IPS-11a (cell line): ENCODE results near the gene POU2F1.

Source experiments
- H3K4me3 ChIP-seq: one replicate; pipeline ENCODE4 v1.5.1; 2013; ENCODE audit warnings: low read depth, low read length, control low read depth

Gene POU2F1

DNA sequence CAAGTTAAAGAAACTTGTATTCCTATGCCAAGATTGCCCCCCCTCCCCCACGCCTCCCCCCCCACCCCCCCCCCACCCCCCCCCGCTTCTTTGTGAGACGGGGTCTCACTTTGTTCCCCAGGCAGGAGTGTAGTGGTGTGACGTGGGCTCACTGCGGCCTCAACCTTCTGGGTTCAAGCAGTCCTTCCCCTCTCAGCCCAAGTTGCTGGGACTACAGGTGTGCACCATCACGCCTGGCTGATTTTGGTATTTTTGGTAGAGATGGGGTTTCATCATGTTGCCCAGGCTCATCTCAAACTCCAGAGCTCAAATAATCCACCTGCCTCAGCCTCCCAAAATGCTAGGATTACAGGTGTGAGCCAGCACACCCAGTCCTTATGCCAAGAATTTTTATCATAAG, 136.6 kb downstream of the POU2F1 start:
- H3K4me3 ChIP-seq: no peak overlapping the region

DNA sequence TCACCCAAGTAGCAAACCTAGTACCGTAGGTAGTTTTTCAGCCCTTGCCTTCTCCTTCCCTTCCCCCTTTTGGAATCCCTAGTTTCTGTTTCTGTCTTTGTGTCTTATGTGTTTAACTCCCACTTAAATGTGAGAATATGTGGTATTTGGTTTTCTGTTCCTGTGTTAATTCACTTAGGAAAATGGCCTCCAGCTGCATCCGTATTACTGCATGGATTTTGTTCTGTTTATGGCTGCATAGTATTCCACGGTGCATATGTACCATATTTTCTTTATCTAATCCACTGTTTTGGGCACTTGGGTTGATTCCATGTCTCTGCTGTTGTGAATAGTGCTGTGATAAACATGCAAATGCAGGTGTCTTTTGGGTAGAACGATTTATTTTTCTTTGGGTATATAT, 138.6 kb downstream of the POU2F1 start:
- H3K4me3 ChIP-seq: no peak overlapping the region

DNA sequence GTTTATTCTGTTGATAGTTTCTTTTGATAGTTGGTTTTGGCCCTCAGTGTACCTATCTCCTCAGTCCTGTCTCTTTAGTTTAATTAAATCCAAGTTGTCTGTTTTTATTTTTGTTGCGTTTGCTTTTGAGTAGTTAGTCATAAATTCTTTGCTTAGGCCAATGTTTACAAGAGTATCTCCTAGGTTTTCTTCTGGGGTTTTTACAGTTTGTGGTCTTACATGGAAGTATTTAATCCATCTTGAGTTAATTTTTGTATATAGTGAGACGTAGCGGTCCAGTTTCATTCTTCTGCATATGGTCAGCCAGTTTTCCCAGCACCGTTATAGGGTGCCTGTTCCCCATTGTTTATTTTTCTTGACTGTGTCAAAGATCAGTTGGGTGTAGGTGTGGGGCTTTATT, 139.4 kb downstream of the POU2F1 start:
- no peak overlapping the region for H3K4me3 ChIP-seq

DNA sequence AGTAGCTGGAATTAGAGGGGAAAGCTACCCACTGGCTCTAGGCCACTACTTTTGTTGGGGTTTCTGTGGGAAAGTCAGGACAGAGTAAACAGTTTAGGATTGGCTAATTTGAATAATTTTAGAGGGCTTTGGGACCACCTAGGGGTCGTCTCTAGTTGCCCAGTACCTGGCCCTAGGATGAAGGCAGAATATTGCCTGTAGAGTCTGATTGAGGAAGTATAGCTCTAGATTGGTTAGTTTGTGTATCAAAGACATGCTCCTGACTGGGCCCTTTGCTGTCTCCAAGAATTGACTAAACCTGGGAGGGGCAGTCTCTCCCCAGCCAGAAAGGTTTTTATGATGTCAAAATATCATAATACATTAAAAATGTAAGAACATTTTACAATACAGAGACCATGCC, 142.0 kb downstream of the POU2F1 start:
- H3K4me3 ChIP-seq: no peak overlapping the region

DNA sequence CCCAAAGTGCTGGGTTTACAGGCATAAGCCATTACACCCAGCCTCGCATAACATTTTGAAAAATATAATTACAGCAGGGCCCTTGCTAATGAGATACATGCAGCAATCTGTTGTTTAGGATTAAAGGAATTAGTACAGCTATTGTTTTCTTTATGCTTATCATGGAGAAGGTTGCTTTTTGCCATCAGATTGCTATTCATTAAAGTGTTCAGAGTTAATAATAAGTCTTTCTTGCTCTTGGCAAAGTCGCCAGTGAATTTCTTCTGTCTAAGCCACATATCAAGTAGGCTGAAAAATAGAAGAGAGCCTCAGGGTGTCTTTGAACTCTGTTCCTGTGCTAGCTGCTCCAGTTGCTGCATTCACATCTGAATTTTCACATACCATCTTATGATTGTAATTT, 144.1 kb downstream of the POU2F1 start:
- H3K4me3 ChIP-seq: no peak overlapping the region

DNA sequence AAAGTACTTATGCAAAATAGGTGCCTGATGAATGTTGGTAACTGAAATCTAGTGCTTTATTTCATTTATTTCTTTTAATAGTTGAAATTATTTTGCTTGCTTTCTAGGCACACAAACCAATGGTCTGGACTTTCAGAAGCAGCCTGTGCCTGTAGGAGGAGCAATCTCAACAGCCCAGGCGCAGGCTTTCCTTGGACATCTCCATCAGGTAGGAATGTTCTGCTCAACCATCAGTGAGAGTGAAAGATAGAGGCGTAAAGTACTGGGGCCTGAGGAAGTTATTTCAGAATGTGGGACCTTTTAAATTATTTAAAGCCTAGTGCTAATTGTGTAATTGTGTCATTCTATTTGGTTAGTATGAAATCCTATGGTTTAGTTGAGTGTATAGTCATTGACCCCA, 144.7 kb downstream of the POU2F1 start:
- H3K4me3 ChIP-seq: no peak overlapping the region

DNA sequence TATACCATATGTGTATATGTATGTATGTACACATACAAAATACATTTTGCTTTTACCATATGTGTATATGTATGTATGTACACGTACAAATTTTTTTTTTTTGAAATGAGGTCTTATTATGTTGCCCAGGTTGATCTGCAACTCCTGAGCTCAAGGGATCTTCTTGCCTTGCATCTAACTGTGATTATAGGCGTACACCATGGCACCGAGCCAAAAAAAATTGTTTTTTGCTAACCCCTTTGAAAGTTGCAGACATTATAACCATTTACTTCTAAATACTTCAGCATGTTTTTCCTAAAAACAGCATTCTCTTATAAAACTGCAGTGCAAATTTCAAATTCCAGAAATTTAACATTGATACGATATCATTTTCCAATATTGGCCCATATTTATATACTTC, 147.0 kb downstream of the POU2F1 start:
- no peak overlapping the region for H3K4me3 ChIP-seq

DNA sequence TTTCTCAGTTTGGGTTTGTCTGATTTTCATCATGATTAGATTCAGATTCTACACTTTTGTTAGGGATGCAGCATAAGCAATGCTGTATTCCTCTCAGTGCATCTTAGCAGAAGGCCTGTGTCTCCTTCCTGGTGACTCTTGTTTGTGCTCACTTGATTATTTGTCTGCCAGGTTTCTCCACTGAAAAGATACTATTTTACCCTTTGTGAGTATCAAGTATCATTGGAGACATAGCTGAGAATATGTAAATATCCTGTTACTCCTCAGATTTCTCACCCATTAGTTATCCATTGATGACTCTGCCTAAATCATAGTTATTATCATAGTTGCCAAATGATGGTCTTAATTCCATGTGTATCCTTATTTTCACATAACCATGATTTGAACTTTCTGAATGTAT, 148.5 kb downstream of the POU2F1 start:
- H3K4me3 ChIP-seq: no peak overlapping the region

DNA sequence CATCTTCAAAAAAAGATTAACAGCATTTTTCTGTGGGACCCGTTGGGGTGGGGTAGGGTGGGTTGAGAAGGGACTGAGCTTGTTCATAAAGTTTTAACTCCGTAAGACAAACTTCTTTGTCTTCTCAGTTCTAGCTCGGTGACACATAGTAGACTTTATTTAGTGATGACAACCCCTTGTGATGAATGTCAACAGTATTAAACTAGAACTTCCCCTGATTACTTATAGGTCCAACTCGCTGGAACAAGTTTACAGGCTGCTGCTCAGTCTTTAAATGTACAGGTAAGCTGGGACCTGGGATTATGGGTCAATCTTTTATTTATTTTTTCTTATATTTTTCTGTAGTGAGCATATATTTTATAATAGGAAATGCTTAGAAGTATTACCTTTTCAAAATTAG, 149.2 kb downstream of the POU2F1 start:
- no peak overlapping the region for H3K4me3 ChIP-seq

DNA sequence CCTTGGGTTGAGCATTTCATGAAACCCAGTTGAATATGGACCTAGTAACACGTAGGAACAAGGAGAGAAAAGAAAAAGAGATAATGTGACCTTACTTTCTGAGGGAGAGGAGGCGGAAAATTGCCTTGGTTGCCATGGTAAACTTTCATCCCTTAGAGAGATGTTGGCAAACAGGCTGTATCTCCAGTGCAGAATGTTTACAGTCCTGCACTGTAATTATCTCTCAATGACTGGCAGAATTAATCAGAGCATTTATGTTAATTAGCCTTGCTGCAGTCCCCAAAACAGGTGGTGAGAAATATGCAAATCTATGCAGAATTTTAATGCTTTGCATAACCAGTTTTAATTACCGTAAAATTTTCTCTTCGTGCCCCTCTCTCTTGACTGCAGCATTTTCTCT, 150.3 kb downstream of the POU2F1 start:
- H3K4me3 ChIP-seq: no peak overlapping the region

DNA sequence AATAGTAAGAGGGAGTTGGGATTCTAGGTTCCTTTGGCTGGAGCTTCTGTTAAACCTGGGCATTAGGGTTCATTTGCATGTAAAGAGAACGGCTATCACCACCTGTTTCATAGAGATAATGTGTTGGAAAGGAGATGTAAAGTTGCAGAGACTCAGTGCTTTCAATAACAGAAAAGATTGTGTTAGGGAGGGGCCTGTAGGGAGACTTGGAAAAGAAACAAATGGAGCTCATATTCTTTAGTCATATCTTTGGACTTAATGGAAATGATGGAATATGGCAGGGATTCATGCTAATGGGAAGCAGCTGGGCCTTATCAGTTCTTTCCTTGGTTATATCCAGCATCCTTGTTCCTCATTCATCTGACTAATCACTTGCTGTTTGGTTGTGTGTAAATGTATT, 152.7 kb downstream of the POU2F1 start:
- no peak overlapping the region for H3K4me3 ChIP-seq

DNA sequence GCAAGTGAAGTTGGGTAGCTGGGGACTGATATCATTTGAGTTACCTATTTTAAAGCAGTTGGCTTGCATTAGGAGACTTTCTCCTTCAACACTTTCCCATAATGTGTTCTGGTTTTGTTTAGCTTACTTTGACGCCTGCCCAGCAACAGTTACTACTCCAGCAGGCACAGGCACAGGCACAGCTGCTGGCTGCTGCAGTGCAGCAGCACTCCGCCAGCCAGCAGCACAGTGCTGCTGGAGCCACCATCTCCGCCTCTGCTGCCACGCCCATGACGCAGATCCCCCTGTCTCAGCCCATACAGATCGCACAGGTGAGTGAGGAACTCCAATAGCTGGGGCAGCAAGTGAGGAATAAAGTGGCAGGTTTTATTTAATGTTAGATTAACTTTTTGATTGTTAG, 153.3 kb downstream of the POU2F1 start:
- no peak overlapping the region for H3K4me3 ChIP-seq

DNA sequence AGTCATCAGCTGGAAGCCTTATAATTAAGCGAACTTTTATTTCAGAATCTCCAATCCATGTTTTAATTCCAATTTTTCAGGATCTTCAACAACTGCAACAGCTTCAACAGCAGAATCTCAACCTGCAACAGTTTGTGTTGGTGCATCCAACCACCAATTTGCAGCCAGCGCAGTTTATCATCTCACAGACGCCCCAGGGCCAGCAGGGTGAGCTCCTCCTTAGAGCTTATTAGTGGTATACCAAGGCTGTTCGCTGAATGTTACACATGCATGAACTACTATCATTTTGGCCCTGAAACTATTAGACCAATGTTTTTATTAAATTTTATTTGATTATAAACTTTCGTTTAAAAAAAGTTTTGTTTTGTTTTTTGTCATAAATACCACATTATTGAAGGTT, 155.3 kb downstream of the POU2F1 start:
- H3K4me3 ChIP-seq: no peak overlapping the region

DNA sequence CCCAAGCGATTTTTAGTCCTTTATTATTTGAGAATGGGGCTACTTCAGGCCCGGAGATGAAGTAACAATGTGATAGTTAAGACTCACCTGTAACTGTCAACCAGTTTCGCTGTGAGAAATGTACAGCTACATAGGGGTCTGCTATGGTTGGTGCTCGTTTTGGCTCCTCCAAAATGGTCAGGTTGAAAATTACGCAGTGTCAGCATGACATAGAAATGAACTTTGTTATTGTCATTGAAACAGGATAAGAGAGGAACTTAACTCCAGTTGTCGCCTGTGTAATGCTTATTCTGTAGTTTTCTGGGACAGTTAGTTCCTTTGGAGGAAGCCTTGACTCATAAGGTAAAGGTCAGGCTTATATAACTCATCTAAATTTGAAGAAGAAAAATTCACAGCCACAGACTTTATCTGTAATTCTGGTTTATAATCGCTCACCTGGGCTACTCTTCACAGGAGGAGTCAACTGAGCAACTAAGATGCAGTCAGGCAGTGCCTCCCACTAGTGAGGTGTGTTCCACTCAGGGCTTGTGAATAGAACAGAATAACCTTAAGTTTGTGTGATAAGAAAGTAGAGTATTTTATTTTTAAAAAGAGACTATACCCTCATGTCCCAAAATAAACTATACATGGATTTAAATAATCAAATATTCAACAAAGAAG, 166.7 kb downstream of the POU2F1 start:
- no peak overlapping the region for H3K4me3 ChIP-seq

DNA sequence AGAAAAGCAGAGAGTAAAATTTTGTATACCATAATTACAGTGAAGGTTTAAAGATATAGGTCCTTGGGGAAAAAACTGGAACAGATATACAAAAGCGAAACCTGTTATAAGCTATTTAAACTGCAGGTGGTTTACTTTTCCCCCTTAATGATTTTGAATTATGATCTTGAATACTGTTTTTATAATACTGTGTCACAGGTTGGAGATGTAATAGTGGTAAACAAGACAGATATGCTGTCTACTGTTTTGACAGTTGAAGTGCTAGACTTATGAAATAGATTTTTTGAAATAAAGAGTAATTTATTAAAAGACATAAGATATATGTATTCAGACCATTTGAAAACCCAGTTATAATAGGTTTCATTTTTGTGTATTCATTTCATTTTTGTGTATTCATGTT, 168.3 kb downstream of the POU2F1 start:
- H3K4me3 ChIP-seq: no peak overlapping the region

DNA sequence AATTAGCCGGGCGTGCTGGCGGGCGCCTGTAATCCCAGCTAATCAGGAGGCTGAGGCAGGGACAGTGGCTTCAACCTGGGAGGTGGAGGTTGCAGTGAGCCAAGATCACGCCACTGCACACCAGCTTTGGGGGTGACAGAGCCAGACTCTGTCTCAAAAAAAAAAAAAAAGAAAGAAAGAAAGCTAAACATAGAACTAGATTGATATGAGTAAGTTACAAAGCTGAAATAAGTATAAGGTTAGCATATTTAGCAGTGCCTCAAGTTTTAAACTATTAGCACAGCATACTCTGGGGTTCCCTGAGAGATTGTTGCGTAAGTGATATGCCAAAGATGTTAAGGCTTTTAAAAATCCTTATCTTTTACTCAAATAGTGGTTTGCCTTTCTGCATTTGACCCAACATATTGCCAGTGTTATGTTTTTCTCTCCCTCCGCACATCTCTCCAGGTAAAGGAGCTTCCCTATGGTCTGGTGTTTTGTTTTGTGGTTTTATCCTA, 171.6 kb downstream of the POU2F1 start:
- no peak overlapping the region for H3K4me3 ChIP-seq

DNA sequence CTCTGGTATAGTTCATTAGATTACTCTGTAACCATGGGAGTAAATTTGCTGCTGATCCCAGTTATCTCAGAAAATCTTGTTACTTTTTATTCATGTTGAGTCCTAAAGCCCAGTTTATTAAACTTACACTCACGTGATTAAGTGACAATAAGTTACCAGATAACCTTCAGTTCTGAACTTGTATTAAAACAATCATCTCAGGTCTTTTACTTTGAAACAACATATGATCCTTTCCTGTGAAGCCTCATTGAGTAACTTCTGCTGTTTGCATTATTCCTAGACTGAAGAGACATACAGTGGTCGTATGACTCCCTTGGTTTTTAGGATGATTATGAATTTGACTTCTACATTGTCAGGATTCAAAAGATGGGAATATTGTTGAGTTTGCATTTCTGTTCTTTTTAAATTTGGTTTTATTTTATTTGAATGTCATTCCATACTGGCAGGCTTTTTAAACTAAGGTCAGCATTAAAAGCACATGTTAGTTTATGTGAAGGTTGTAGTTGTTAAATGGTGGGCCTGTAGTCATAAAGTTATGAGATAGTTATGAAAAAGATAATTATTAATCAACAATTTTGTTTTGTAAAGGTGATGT, 179.8 kb downstream of the POU2F1 start:
- H3K4me3 ChIP-seq: no peak overlapping the region

DNA sequence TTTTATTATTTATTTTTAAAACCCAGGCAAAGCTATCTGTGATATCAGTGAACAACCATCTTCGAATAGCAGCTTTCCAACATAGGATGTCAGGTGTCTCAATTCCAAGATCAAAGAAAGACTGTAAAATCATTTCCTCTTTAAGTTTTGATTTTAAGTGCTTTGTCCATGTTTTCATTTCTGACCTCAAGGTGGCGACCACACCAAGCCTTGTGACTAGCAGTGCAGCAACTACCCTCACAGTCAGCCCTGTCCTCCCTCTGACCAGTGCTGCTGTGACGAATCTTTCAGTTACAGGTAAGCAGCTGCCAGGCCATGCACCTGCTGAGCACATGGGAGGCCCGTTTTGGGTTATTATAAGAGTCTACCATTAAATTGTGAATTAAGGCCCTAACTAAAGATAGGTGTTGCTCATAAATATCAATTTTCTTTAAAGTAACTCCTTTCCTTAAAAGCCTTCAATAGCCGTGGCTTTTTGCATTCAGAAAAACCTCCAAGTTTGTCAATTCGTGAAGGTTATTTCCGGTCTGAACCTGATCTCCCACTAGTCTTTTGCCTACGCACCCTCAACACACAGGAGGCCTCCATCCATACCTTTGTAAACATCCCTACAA, 180.7 kb downstream of the POU2F1 start:
- no peak overlapping the region for H3K4me3 ChIP-seq

DNA sequence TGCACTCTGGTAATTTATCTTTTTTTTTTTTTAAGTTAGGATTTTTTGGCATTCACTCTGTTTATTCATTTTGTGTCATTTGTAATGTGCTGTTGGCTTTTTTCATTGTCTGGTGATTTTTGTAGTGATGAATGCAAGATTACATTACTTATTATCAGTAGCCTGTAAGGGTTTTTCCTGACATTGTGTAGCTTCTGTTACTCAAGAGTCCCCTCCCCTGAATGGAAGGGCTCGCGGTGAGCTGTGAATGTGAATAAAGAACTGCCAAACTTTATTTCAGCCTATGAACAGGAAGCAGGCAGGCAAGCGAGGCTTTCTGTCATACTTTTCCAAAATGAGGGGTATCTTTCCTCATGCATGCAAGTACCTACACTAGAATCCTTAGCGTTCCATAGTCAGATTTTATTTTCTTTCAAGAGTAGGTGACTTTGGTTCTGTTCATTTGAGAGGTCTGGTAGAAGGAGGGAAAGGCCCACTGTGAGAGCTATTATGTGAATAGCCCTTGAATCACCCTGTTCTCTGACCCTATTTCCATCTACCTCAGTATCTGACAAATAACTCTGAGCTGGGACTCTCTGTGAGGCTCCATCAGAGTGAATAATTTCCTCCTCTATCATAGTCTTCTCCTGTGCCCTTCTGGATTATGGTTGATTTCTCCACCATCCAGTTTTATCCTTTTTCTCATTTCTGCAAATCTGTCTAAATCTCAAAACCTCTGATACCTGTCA, 183.6 kb downstream of the POU2F1 start:
- H3K4me3 ChIP-seq: no peak overlapping the region

DNA sequence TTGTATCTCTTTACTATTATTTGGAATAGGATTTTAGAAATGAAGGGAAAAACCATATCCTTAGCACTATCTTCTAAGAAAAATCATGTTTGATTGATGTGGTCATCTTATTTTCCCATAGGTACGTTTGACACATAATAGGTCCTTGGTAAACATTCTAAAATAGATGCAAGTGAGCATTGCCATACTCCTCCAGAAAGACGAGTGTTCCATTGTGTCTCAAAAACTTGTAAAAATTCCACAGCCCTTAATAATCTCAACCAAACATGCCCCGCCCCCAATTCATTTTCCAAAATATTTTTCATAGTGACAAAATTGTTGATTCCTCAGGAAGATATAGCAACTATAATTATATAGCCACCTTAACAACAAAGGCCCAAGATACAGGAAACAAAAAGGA, 184.2 kb downstream of the POU2F1 start:
- no peak overlapping the region for H3K4me3 ChIP-seq

DNA sequence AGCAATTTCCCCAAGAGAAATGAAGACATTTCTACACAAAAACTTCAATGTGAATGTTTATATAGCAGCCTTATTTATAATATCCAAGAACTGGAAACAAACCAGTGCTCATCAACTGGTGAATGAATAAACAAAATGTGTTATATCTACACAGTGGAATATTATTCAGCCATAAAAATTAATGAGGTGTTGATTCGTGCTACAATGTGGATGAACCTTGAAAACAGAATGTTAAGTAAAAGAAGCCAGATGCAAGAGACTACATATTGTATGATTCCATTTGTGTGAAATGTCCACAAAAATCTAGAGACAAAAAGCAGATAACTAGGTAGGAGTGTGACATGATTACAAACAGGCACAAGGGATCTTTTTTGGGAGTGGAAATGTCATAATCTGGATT, 187.7 kb downstream of the POU2F1 start:
- no peak overlapping the region for H3K4me3 ChIP-seq

DNA sequence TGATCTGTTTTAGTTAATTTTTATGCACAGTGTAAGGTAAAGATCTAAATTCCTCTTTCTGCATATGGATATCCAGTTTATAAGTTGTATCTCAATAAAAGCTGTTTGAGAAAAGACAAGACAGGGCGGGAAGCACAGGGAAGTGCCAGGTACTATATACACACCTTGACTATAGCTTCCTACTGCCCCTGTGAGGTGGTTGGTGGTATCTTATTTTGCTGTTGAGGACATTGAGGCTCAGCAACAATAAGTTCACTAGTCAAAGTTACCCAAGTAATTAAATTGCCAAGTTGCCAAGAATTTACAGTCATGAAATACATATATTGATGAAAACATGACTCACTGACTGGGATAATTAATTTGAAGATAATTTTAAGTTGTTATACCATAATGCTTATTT, 188.5 kb downstream of the POU2F1 start:
- H3K4me3 ChIP-seq: no peak overlapping the region
